Iris pigment epithelial cell (primary cell): ENCODE data around the gene TMEM131.

Experiments used
- DNase-seq: peaks from one replicate; pipeline ENCODE4 v3.0.0-alpha.2; 2011; ENCODE audit warnings: low read depth

TMEM131 gene

DNA sequence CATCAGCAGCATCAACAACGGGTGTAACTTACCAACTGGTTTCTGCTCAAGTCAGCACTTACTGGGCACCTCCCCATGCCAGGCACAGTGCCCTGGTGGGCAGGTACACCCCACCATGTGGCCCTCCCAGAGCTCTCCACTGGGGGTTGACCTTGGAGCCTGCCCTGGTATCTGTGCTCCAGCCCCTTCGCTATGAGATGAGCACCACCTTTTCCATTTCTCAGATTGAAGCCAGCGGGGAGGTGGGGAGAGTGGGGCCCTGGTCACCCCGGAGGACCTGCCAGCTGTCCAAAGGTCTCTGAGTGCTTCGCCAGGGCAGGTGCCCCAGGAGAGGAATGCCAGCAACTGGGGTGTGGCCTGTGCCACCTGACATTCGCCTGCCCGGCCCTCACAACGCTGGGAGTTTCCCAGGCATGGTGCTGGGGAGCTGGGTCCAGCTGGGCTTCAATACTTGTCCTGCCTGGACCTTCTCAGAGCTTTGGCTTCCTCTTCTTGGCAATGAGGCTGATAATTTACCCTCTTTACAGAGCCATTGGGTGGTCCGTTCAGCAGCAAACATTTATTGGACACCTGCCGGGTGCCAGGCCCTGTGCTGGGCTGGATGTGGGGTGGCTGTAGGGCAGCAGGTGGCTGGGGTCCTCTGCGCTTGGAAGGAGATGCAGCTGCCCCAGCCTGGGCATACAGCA lies 288.2 kb downstream of the TMEM131 start:
- no peak for DNase-seq

DNA sequence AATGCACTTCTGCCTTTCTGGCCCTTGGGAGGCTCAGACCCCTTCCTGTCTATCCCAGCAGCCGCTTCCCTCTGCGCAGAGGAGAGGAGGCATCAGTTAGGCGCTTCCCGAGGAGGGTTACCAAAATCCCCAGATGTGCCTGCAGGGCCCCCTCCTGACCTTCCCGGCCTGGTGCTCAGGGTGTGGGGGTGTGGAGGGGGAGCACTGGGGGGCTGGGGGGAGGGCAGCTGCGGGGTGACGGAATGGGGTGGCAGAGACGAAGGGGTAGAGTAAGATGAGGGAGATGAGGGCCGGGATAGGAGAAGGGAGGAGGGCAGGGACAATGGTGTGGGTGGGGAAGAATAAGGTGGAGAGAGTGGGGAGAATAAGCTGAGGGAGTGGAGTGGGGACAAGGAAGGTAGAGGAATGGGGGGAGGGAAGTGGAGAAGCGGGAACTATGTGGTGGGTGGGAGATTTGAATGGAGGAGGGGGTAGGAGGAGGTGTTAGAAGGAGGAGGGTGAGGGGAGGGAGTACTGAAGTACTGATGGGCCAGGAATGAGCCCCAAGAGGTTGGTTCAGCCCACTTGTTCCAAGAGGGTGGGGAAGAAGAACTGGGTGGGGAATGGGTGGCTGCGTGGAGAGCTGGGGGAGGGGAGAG lies 288.9 kb downstream of the TMEM131 start:
- no peak for DNase-seq
